ENCODE data around the gene GALNT11. TPM values are rescaled to one million over a fixed set of nuclear protein-coding genes. Genes with fewer than 3 reads are reported as not detected.

Gene GALNT11
- total RNA-seq, 1 donor from 2014 or later: 65.5 TPM

DNA sequence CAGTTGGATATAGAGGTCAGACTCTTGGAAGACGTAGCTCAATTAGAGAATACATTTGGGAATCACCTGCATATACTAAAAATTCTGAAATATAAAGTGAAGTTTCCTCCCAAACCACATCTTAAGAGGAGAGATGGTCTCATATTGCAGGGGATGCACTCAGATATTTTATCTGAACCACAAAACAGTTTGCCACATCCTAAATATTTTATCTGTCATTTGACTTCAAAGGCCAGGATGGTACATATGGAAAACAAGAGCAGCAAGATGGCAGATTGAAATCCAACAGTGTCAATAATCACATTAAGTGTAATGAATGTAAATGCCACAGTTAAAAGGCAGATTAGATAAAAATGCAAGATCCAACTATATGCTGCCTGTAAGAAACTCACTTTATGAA, 97.1 kb downstream of the GALNT11 start:
- H3K36me3 ChIP-seq: peaks cover 19% of the 10 kb centered on the region

DNA sequence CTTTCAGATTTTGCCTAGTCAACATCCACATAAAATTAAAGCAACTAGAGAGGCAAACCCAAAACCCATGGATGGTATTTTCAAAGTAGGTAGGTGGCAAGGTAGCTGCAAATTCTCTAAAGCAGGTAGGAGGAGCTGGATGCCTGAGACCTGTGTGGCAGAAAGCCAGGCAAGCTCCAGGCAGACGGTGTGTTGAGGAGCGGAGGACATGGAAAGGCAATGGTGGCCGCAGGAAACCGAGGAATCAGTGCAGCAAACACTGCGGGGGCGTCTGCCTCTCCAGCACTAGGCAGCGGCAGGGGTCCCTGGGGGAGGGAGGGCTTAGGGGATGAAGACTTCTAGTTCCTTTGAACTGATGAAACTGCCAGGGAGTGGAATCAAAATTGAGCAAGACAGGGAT, 101.3 kb downstream of the GALNT11 start:
- no peaks in the 10 kb centered on the region for H3K9me3 ChIP-seq (ENCODE audit: low read depth)

More for the DNA sequence above, 97.1 kb downstream of the GALNT11 start:
- TF ChIP-seq, protein P1, sequence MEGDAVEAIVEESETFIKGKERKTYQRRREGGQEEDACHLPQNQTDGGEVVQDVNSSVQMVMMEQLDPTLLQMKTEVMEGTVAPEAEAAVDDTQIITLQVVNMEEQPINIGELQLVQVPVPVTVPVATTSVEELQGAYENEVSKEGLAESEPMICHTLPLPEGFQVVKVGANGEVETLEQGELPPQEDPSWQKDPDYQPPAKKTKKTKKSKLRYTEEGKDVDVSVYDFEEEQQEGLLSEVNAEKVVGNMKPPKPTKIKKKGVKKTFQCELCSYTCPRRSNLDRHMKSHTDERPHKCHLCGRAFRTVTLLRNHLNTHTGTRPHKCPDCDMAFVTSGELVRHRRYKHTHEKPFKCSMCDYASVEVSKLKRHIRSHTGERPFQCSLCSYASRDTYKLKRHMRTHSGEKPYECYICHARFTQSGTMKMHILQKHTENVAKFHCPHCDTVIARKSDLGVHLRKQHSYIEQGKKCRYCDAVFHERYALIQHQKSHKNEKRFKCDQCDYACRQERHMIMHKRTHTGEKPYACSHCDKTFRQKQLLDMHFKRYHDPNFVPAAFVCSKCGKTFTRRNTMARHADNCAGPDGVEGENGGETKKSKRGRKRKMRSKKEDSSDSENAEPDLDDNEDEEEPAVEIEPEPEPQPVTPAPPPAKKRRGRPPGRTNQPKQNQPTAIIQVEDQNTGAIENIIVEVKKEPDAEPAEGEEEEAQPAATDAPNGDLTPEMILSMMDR (IDR thresholded peaks at IDR 0.05): no peak
- TF ChIP-seq EZH2 (IDR thresholded peaks at IDR 0.05) (no peak), EZH2phosphoT487 (IDR thresholded peaks at IDR 0.05) (no peak)
- no peak overlapping the region for H2AFZ ChIP-seq (replicated peaks)
- no peak overlapping the region for H3K4me3 ChIP-seq
- Mint-ChIP-seq H3K4me1 (peaks cover 6% of the 10 kb centered on the region), H3K27ac (no peak overlapping the region), H3K9me3 (peaks cover 15% of the 10 kb centered on the region), H3K4me3 (no peak overlapping the region), H3K36me3 (peaks cover 69% of the 10 kb centered on the region), H3K27me3 (ENCODE audit: insufficient read depth, low read depth) (peaks cover 5% of the 10 kb centered on the region)
- H3K9me3 ChIP-seq (ENCODE audit: low read depth): no peaks in the 10 kb centered on the region
- H3K4me1 ChIP-seq: no peaks in the 10 kb centered on the region
- H3K4me2 ChIP-seq: no peak overlapping the region
- no peaks in the 10 kb centered on the region for H4K20me1 ChIP-seq (ENCODE audit: low read depth)
- no peak for DNase-seq (ENCODE audit: low spot score)
- H3K9ac ChIP-seq: no peak overlapping the region
- H3K79me2 ChIP-seq (ENCODE audit: low read depth): no peaks in the 10 kb centered on the region
- no peaks in the 10 kb centered on the region for H3K27me3 ChIP-seq
- H3K27ac ChIP-seq: no peak overlapping the region
- no peaks in the 10 kb centered on the region for H3F3A ChIP-seq (ENCODE audit: low read depth)

DNA sequence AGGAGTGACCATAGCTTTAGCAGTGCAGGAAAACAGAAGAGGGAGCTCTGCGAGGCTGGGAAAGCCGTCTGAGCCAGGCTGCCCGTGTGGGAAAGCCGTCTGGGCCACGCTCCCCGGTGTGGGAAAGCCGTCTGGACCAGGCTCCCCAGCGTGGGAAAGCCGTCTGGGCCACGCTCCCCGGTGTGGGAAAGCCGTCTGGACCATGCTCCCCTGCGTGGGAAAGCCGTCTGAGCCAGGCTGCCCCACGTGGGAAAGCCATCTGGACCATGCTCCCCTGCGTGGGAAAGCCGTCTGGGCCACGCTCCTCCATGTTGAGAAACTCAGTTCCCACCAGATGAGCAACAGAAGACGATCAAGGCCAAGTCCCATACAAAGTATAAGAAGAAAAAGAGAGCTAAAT, 101.8 kb downstream of the GALNT11 start:
- Histone ChIP-seq H3K9me3 (ENCODE audit: low read depth) (no peaks in the 10 kb centered on the region), H4K20me1 (ENCODE audit: low read depth) (no peaks in the 10 kb centered on the region), H3K4me1 (no peaks in the 10 kb centered on the region), H3K79me2 (ENCODE audit: low read depth) (no peaks in the 10 kb centered on the region), H3F3A (ENCODE audit: low read depth) (no peaks in the 10 kb centered on the region), H3K27me3 (no peaks in the 10 kb centered on the region), H3K36me3 (peaks cover 19% of the 10 kb centered on the region), H3K27ac (no peak overlapping the region), H3K9ac (no peak overlapping the region), H3K4me2 (no peak overlapping the region), H3K4me3 (no peak overlapping the region), H2AFZ (replicated peaks) (no peak overlapping the region)
- no peak overlapping the region for H3K4me3 Mint-ChIP-seq
- H3K36me3 Mint-ChIP-seq: peaks cover 61% of the 10 kb centered on the region
- peaks cover 17% of the 10 kb centered on the region for H3K9me3 Mint-ChIP-seq
- TF ChIP-seq, protein P1 (IDR thresholded peaks at IDR 0.05): no peak
- TF ChIP-seq EZH2phosphoT487 (IDR thresholded peaks at IDR 0.05): no peak
- TF ChIP-seq EZH2 (IDR thresholded peaks at IDR 0.05): no peak
- H3K4me1 Mint-ChIP-seq: peaks cover 6% of the 10 kb centered on the region
- no peak overlapping the region for H3K27ac Mint-ChIP-seq
- DNase-seq (ENCODE audit: low spot score): no peak
- H3K27me3 Mint-ChIP-seq (ENCODE audit: insufficient read depth, low read depth): peaks cover 5% of the 10 kb centered on the region

More for the DNA sequence above, 101.3 kb downstream of the GALNT11 start:
- DNase-seq (ENCODE audit: low spot score): no peak
- Mint-ChIP-seq H3K9me3 (peaks cover 17% of the 10 kb centered on the region), H3K4me1 (peaks cover 6% of the 10 kb centered on the region), H3K27ac (no peak overlapping the region), H3K4me3 (peak overlapping the region; percentile 46), H3K27me3 (ENCODE audit: insufficient read depth, low read depth) (peaks cover 5% of the 10 kb centered on the region), H3K36me3 (peaks cover 63% of the 10 kb centered on the region)
- Histone ChIP-seq H3K36me3 (peaks cover 19% of the 10 kb centered on the region), H3K27me3 (no peaks in the 10 kb centered on the region), H3F3A (ENCODE audit: low read depth) (no peaks in the 10 kb centered on the region), H3K27ac (peak overlapping the region; percentile 37), H3K79me2 (ENCODE audit: low read depth) (no peaks in the 10 kb centered on the region), H3K4me2 (no peak overlapping the region), H4K20me1 (ENCODE audit: low read depth) (no peaks in the 10 kb centered on the region), H3K4me1 (no peaks in the 10 kb centered on the region), H3K4me3 (no peak overlapping the region), H2AFZ (replicated peaks) (no peak overlapping the region), H3K9ac (no peak overlapping the region)
- TF ChIP-seq EZH2phosphoT487 (IDR thresholded peaks at IDR 0.05) (no peak), EZH2 (IDR thresholded peaks at IDR 0.05) (no peak)
- TF ChIP-seq, protein P1 (IDR thresholded peaks at IDR 0.05): no peak
